CD4-positive, alpha-beta memory T cell (primary cell): ENCODE results near the gene PCK1. TPM values are rescaled to one million over a fixed set of nuclear protein-coding genes. Genes with fewer than 3 reads are reported as not detected.
A peak's percentile ranks its signal among the peaks of the same experiment; 100 is the strongest.

Experiments used
- CTCF ChIA-PET: fragments of 350-600 bp; sonication (Branson Sonifier 250); formaldehyde crosslinking; loops from one replicate; lab custom pipeline; 2021; ENCODE audit warnings: inconsistent platforms; ENCODE audit not compliant: partially characterized antibody; lab: Charles Lee
- POLR2A ChIA-PET: fragments of 350-600 bp; sonication (Branson Sonifier 250); formaldehyde crosslinking; loops from one replicate; lab custom pipeline; 2021; ENCODE audit not compliant: partially characterized antibody; lab: Charles Lee
- DNase-seq, 5 donors: peaks; one replicate each; pipeline versions ENCODE4 v3.0.0 to v3.0.0-alpha.2; 2020 to 2022; ENCODE audit warnings: mixed read lengths in 1 of 5
- H3K27ac ChIP-seq: one replicate; pipeline ENCODE4 v1.7.0; 2013; ENCODE audit warnings: low read depth, low read length
- H3K27me3 ChIP-seq: 2 replicates; pipeline ENCODE4 v1.7.0; 2013; ENCODE audit warnings: mild to moderate bottlenecking, low read length, moderate library complexity; ENCODE audit not compliant: insufficient read depth
- H3K36me3 ChIP-seq: 2 replicates; pipeline ENCODE4 v1.7.0; 2013; ENCODE audit warnings: mild to moderate bottlenecking, low read length, moderate library complexity; ENCODE audit not compliant: insufficient read depth
- H3K4me1 ChIP-seq: 2 replicates; pipeline ENCODE4 v1.7.0; 2013; ENCODE audit warnings: mild to moderate bottlenecking, low read length, moderate library complexity; ENCODE audit not compliant: insufficient read depth
- H3K4me3 ChIP-seq, 2 donors: one replicate each; pipeline ENCODE4 v1.7.0; 2013; ENCODE audit warnings: low read length in 2 of 2, mild to moderate bottlenecking in 1 of 2
- H3K9me3 ChIP-seq, 2 donors: one replicate each; pipeline ENCODE4 v1.7.0; 2013; ENCODE audit warnings: low read length in 2 of 2, control low read depth in 1 of 2; ENCODE audit not compliant: control insufficient read depth in 1 of 2
- H3K27ac Mint-ChIP-seq, 7 donors: one replicate each; pipeline ENCODE4 v1.8.0; 2020 to 2021; ENCODE audit warnings: mixed read lengths in 7 of 7, mild to moderate bottlenecking in 6 of 7, inconsistent platforms in 3 of 7, moderate library complexity in 3 of 7
- H3K27me3 Mint-ChIP-seq, 2 donors: one replicate each; pipeline ENCODE4 v1.8.0; 2020 to 2021; ENCODE audit warnings: mixed read lengths in 2 of 2
- H3K36me3 Mint-ChIP-seq, 2 donors: one replicate each; pipeline ENCODE4 v1.8.0; 2020 to 2021; ENCODE audit warnings: mixed read lengths in 2 of 2, inconsistent platforms in 1 of 2, mild to moderate bottlenecking in 1 of 2
- H3K4me1 Mint-ChIP-seq, 4 donors: one replicate each; pipeline ENCODE4 v1.8.0; 2020 to 2021; ENCODE audit warnings: mixed read lengths in 4 of 4, mild to moderate bottlenecking in 1 of 4
- H3K4me3 Mint-ChIP-seq, 8 donors: one replicate each; pipeline ENCODE4 v1.8.0; 2020 to 2021; ENCODE audit warnings: mixed read lengths in 8 of 8, mild to moderate bottlenecking in 7 of 8, moderate library complexity in 6 of 8, inconsistent platforms in 3 of 8
- H3K9me3 Mint-ChIP-seq, 8 donors: one replicate each; pipeline ENCODE4 v1.8.0; 2020 to 2021; ENCODE audit warnings: mixed read lengths in 8 of 8, mild to moderate bottlenecking in 5 of 8, inconsistent platforms in 3 of 8, moderate library complexity in 1 of 8
- intact Hi-C: fragments of 100-400 bp; cut with micrococcal nuclease; formaldehyde crosslinking; loops from one replicate; pipeline ENCODE4 v1.15.1; 2023
- polyA plus RNA-seq, 2 donors: library from polyadenylated mRNA; unstranded; fragments of 300-500 nt; fragmentation: Illumina TruSeq; gene quantifications; one replicate each; pipeline ENCODE4 v1.2.3, GENCODE V29; 2021
- total RNA-seq, 2 experiments: library from RNA; stranded (reverse); gene quantifications; one replicate each; pipeline ENCODE4 v1.2.3, GENCODE V29; 2021

The PCK1 gene
- total and polyA plus RNA-seq, 4 experiments from 2014 or later = not detected

GRCh38 chr20:57615445-57615811 lies 54.5 kb downstream of the PCK1 start:
- ChIA-PET CTCF (interaction anchor here (1.2 to 11.5 kb wide), 3 partner anchors 9 to 39 kb away, joined by 3 to 111 read pairs (median 3); no protein-coding TSS in a partner anchor), POLR2A (interaction anchor here (10.1 kb wide), 1 partner anchor 15 kb away, joined by 255 read pairs; no protein-coding TSS in a partner anchor)
- Mint-ChIP-seq H3K36me3 (peaks cover 34 to 53% of the 10 kb centered on the region in 2 donors), H3K27me3 (no peaks in the 10 kb centered on the region), H3K9me3 (peaks cover 0 to 3% (median 0%) of the 10 kb centered on the region in 8 donors), H3K4me1 (peaks cover 25 to 52% (median 40%) of the 10 kb centered on the region in 4 donors), H3K27ac (peak overlapping the region in 3 of 7 donors; percentile 13 to 64 (median 36)), H3K4me3 (no peak overlapping the region)
- no peak for DNase-seq
- Histone ChIP-seq H3K4me1 (peaks cover 59% of the 10 kb centered on the region), H3K27ac (no peak overlapping the region), H3K36me3 (peaks cover 51% of the 10 kb centered on the region), H3K9me3 (no peaks in the 10 kb centered on the region), H3K27me3 (no peaks in the 10 kb centered on the region), H3K4me3 (no peak overlapping the region)
- intact Hi-C loops = loop anchor here (5.0 kb wide), 1 partner anchor 223 kb away; the partner anchor contains the start of gene RBM38

GRCh38 chr20:57616143-57616951 lies 55.4 kb downstream of the PCK1 start:
- Histone ChIP-seq H3K27ac (peak overlapping the region; percentile 83), H3K9me3 (no peaks in the 10 kb centered on the region), H3K4me1 (peaks cover 68% of the 10 kb centered on the region), H3K4me3 (no peak overlapping the region), H3K36me3 (peaks cover 44% of the 10 kb centered on the region), H3K27me3 (no peaks in the 10 kb centered on the region)
- peak overlapping the region in 5 of 7 donors; percentile 36 to 99 (median 94) for H3K27ac Mint-ChIP-seq
- no peak for DNase-seq
- H3K36me3 Mint-ChIP-seq = peaks cover 30 to 47% of the 10 kb centered on the region in 2 donors
- POLR2A ChIA-PET = interaction anchor here (10.1 kb wide), 1 partner anchor 15 kb away, joined by 255 read pairs; no protein-coding TSS in a partner anchor
- CTCF ChIA-PET = interaction anchor here (1.2 to 11.5 kb wide), 3 partner anchors 10 to 38 kb away, joined by 3 to 111 read pairs (median 3); no protein-coding TSS in a partner anchor
- intact Hi-C loops = loop anchor here (5.0 kb wide), 1 partner anchor 224 kb away; the partner anchor contains the start of gene RBM38
- peak overlapping the region in 3 of 8 donors; percentile 50 to 94 (median 87) for H3K4me3 Mint-ChIP-seq
- peaks cover 29 to 61% (median 47%) of the 10 kb centered on the region in 4 donors for H3K4me1 Mint-ChIP-seq
- peaks cover 0 to 3% (median 0%) of the 10 kb centered on the region in 8 donors for H3K9me3 Mint-ChIP-seq
- no peaks in the 10 kb centered on the region for H3K27me3 Mint-ChIP-seq

GRCh38 chr20:57617079-57617795 lies 56.3 kb downstream of the PCK1 start:
- peaks cover 29 to 47% of the 10 kb centered on the region in 2 donors for H3K36me3 Mint-ChIP-seq
- peak overlapping the region; percentile 93 to 100 (median 98) for H3K27ac Mint-ChIP-seq
- DNase-seq = no peak
- intact Hi-C loops = loop anchor here (5.0 kb wide), 1 partner anchor 225 kb away; the partner anchor contains the start of gene RBM38
- Histone ChIP-seq H3K27me3 (no peaks in the 10 kb centered on the region), H3K4me3 (peak overlapping the region in 1 of 2 donors; percentile 42), H3K4me1 (peaks cover 77% of the 10 kb centered on the region), H3K36me3 (peaks cover 36% of the 10 kb centered on the region), H3K27ac (peak overlapping the region; percentile 83), H3K9me3 (no peaks in the 10 kb centered on the region)
- CTCF ChIA-PET = interaction anchor here (0.8 to 11.5 kb wide), 3 partner anchors 11 to 39 kb away, joined by 3 to 111 read pairs (median 4); no protein-coding TSS in a partner anchor
- peaks cover 0 to 3% (median 0%) of the 10 kb centered on the region in 8 donors for H3K9me3 Mint-ChIP-seq
- H3K4me1 Mint-ChIP-seq = peaks cover 30 to 70% (median 52%) of the 10 kb centered on the region in 4 donors
- POLR2A ChIA-PET = interaction anchor here (0.7 to 10.1 kb wide), 2 partner anchors 9 to 14 kb away, joined by 4 to 255 read pairs; no protein-coding TSS in a partner anchor
- H3K4me3 Mint-ChIP-seq = peak overlapping the region; percentile 87 to 97 (median 94)
- no peaks in the 10 kb centered on the region for H3K27me3 Mint-ChIP-seq

Other genes starting within 250 kb of the PCK1 start
- gene SPO11, start 231.3 kb upstream of the PCK1 start, total RNA-seq = not detected
- not detected for gene SPO11, start 231.3 kb upstream of the PCK1 start, polyA plus RNA-seq
- gene RAE1, start 209.9 kb upstream of the PCK1 start, total RNA-seq = 10 to 100 TPM; 30.9 to 33.8 TPM
- gene RAE1, start 209.9 kb upstream of the PCK1 start, polyA plus RNA-seq = 10 to 100 TPM; 31.7 to 43.9 TPM
- gene RBM38, start 169.7 kb upstream of the PCK1 start, total RNA-seq = 10 to 100 TPM; 76.0 to 79.6 TPM
- 10 to 100 TPM; 33.1 to 97.8 TPM for gene RBM38, start 169.7 kb upstream of the PCK1 start, polyA plus RNA-seq
- not detected for gene CTCFL, start 36.0 kb upstream of the PCK1 start, total RNA-seq
- not detected for gene CTCFL, start 36.0 kb upstream of the PCK1 start, polyA plus RNA-seq
- 10 to 100 TPM; 21.7 to 25.2 TPM for gene ZBP1, start 59.3 kb downstream of the PCK1 start, total RNA-seq
- 10 to 100 TPM; 11.7 to 18.0 TPM for gene ZBP1, start 59.3 kb downstream of the PCK1 start, polyA plus RNA-seq
- gene PMEPA1, start 148.9 kb downstream of the PCK1 start, total RNA-seq = 1 to 10 TPM; 8.1 to 8.9 TPM
- gene PMEPA1, start 148.9 kb downstream of the PCK1 start, polyA plus RNA-seq = 1 to 10 TPM; 1.2 to 2.9 TPM